DOHH2 (cell line): ENCODE data around the gene RIPOR2.

ENCODE experiments used
- H3F3A ChIP-seq: fragments of 200-600 bp; sonication (generic), shearing (Covaris generic); 2 replicates; pipeline ENCODE4 v1.6.0; 2016; ENCODE audit warnings: antibody characterized with exemption, mild to moderate bottlenecking; ENCODE audit not compliant: control insufficient read depth, insufficient read depth
- H3K27ac ChIP-seq: fragments of 200-600 bp; sonication (generic); 2 replicates; pipeline ENCODE4 v1.5.1; 2014; ENCODE audit warnings: low read depth, mild to moderate bottlenecking, low read length, moderate library complexity
- H3K27me3 ChIP-seq: fragments of 200-600 bp; sonication (generic); 2 replicates; pipeline ENCODE4 v1.6.1; 2014; ENCODE audit warnings: mild to moderate bottlenecking, low read length, mixed read lengths; ENCODE audit not compliant: control insufficient read depth
- H3K36me3 ChIP-seq: fragments of 200-600 bp; sonication (generic); 2 replicates; pipeline ENCODE4 v1.6.1; 2014; ENCODE audit warnings: mild to moderate bottlenecking, low read length, moderate library complexity, mixed read lengths; ENCODE audit not compliant: control insufficient read depth
- H3K4me1 ChIP-seq: fragments of 200-600 bp; sonication (generic); 2 replicates; pipeline ENCODE4 v1.6.1; 2014; ENCODE audit warnings: mild to moderate bottlenecking, low read length, mixed read lengths; ENCODE audit not compliant: control insufficient read depth
- H3K4me2 ChIP-seq: fragments of 200-600 bp; sonication (generic); 2 replicates; pipeline ENCODE4 v1.6.0; 2014; ENCODE audit warnings: mild to moderate bottlenecking, low read length, moderate library complexity
- H3K4me3 ChIP-seq: fragments of 200-600 bp; sonication (generic); 2 replicates; pipeline ENCODE4 v1.5.1; 2014; ENCODE audit warnings: mild to moderate bottlenecking, low read length, mixed read lengths
- H3K79me2 ChIP-seq: fragments of 200-600 bp; sonication (generic); 2 replicates; pipeline ENCODE4 v1.6.1; 2014; ENCODE audit warnings: mild to moderate bottlenecking, low read length, mixed read lengths; ENCODE audit not compliant: control insufficient read depth
- H3K9me2 ChIP-seq: fragments of 200-600 bp; sonication (generic); replicated peaks from 2 replicates; pipeline ENCODE4 v1.6.1; 2014; ENCODE audit warnings: mild to moderate bottlenecking, low read length, mixed read lengths; ENCODE audit not compliant: control insufficient read depth
- H3K9me3 ChIP-seq: fragments of 200-600 bp; sonication (generic); 2 replicates; pipeline ENCODE4 v1.6.1; 2014; ENCODE audit warnings: antibody characterized with exemption, low read length, mixed read lengths; ENCODE audit not compliant: control insufficient read depth, insufficient read depth
- H4K20me1 ChIP-seq: fragments of 200-600 bp; sonication (generic); 2 replicates; pipeline ENCODE4 v1.6.0; 2014; ENCODE audit warnings: low read depth, mild to moderate bottlenecking, antibody characterized with exemption, low read length, moderate library complexity; ENCODE audit not compliant: control insufficient read depth, insufficient read depth
- EZH2phosphoT487 ChIP-seq: fragments of 200-600 bp; sonication (generic); IDR thresholded peaks from 2 replicates; pipeline ENCODE4 v1.6.1; 2017; ENCODE audit warnings: borderline replicate concordance, mild to moderate bottlenecking, antibody characterized with exemption, low read length, moderate library complexity, mixed read lengths
- TF ChIP-seq, protein P1 (sequence below): fragments of 200-600 bp; sonication (generic); IDR thresholded peaks from one replicate; pipeline ENCODE4 v1.5.1; 2014; ENCODE audit warnings: antibody characterized with exemption, mild to moderate bottlenecking, low read depth, low read length; ENCODE audit not compliant: poor library complexity, severe bottlenecking

The RIPOR2 gene

DNA sequence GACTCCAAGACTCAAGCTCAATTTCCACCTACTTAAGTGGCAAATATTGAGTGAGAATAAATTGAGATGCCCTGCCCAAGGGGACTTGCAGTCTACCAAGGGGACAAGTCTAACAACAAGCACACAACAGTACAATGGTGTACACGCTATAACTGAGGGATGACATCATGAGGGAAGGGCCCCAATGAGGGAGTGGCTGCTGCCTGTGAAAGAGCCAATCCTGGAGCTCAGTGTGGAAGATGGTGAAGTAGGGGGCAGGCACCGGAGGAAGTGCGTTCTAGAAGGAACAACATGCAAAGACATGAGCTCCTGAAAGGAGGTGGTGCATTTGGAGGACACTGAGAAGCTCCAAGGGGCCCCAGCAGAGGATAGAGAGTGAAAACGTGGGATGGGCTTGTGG is 90.2 kb downstream of the RIPOR2 start:
- Histone ChIP-seq H3K4me2 (no peak overlapping the region), H3K27ac (no peak overlapping the region), H4K20me1 (no peaks in the 10 kb centered on the region), H3K27me3 (no peaks in the 10 kb centered on the region), H3K79me2 (no peaks in the 10 kb centered on the region), H3K4me1 (no peaks in the 10 kb centered on the region), H3K9me3 (no peaks in the 10 kb centered on the region), H3K4me3 (no peak overlapping the region), H3K36me3 (peaks cover 100% of the 10 kb centered on the region), H3K9me2 (no peaks in the 10 kb centered on the region), H3F3A (0 out of 2 replicates have a peak, but pooled peaks cover 3% of the 10 kb centered on the region)
- TF ChIP-seq, protein P1, sequence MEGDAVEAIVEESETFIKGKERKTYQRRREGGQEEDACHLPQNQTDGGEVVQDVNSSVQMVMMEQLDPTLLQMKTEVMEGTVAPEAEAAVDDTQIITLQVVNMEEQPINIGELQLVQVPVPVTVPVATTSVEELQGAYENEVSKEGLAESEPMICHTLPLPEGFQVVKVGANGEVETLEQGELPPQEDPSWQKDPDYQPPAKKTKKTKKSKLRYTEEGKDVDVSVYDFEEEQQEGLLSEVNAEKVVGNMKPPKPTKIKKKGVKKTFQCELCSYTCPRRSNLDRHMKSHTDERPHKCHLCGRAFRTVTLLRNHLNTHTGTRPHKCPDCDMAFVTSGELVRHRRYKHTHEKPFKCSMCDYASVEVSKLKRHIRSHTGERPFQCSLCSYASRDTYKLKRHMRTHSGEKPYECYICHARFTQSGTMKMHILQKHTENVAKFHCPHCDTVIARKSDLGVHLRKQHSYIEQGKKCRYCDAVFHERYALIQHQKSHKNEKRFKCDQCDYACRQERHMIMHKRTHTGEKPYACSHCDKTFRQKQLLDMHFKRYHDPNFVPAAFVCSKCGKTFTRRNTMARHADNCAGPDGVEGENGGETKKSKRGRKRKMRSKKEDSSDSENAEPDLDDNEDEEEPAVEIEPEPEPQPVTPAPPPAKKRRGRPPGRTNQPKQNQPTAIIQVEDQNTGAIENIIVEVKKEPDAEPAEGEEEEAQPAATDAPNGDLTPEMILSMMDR = no peak
- TF ChIP-seq EZH2phosphoT487 = no peak

DNA sequence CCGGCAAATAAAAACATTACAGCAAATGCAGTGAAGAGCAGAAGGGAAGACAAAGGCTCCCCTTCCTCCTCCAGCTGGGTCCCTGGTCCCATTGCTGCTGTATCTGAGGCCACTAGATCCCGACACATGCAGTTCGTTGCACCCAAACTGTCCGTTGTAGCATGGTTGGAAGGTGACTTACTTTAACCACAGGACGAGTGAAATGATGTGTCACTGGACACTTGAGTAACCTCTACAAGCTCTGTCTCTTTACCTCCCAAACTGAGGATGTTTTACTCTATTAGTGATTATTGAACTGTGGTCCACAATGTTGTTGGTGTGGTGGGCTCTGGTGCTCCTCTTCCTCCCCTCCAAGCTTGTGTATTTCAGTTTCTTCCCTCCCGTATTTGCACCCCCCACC is 90.9 kb downstream of the RIPOR2 start:
- H3K4me1 ChIP-seq = no peaks in the 10 kb centered on the region
- no peaks in the 10 kb centered on the region for H3K9me3 ChIP-seq
- H3K36me3 ChIP-seq = peaks cover 99% of the 10 kb centered on the region
- H3K27me3 ChIP-seq = no peaks in the 10 kb centered on the region
- H4K20me1 ChIP-seq = no peaks in the 10 kb centered on the region
- no peak overlapping the region for H3K4me3 ChIP-seq
- no peak overlapping the region for H3K4me2 ChIP-seq
- no peak overlapping the region for H3K27ac ChIP-seq
- TF ChIP-seq, protein P1 = no peak
- TF ChIP-seq EZH2phosphoT487 = no peak
- H3F3A ChIP-seq = 0 out of 2 replicates have a peak, but pooled peaks cover 3% of the 10 kb centered on the region
- H3K9me2 ChIP-seq = no peaks in the 10 kb centered on the region
- H3K79me2 ChIP-seq = no peaks in the 10 kb centered on the region

DNA sequence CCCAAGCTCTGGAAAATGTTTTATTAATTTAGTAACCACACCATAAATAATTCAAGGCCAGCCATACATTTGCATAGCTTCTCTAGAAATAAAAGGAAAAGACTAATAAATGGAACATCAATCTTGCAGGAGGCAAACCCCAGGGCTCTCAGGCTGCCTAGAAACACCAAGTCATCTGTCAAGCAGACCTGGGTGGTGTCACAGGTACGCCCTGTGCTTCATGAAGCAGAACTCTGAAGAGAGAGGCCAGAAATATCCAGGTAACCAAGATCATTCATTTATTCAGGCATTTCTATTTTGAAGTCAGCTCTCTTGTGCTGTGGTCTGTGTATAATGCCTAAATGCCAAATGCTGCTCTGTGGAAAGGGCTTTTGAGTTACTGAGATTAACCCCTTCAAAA is 91.7 kb downstream of the RIPOR2 start:
- no peaks in the 10 kb centered on the region for H3K9me3 ChIP-seq
- H3F3A ChIP-seq = 0 out of 2 replicates have a peak, but pooled peaks cover 6% of the 10 kb centered on the region
- H3K79me2 ChIP-seq = no peaks in the 10 kb centered on the region
- H3K36me3 ChIP-seq = peaks cover 95% of the 10 kb centered on the region
- H3K27me3 ChIP-seq = no peaks in the 10 kb centered on the region
- TF ChIP-seq EZH2phosphoT487 = no peak
- TF ChIP-seq, protein P1 = no peak
- no peaks in the 10 kb centered on the region for H3K9me2 ChIP-seq
- H3K4me1 ChIP-seq = no peaks in the 10 kb centered on the region
- H3K4me2 ChIP-seq = no peak overlapping the region
- no peak overlapping the region for H3K4me3 ChIP-seq
- no peak overlapping the region for H3K27ac ChIP-seq
- H4K20me1 ChIP-seq = no peaks in the 10 kb centered on the region

DNA sequence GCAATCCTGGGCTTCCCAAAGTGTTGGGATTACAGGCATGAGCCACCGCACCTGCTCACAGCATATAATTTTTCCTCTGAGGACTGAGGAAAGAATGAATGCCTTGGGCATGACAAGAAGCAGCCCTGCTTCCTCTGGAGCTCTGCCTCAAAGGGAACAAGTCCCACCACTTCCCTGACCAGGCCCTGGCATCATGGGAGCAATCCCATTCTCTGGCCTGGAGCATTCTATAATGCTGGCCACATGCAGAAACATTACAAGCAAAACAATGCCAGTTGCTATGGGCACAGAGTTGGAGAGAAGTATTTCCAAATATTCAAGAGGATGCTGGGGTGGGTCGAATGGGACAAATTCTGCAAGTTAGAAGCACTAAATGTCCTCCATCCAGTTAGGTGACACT is 95.6 kb downstream of the RIPOR2 start:
- H3K79me2 ChIP-seq = no peaks in the 10 kb centered on the region
- no peaks in the 10 kb centered on the region for H3K27me3 ChIP-seq
- H3K27ac ChIP-seq = no peak overlapping the region
- TF ChIP-seq EZH2phosphoT487 = no peak
- TF ChIP-seq, protein P1 = no peak
- H3K9me3 ChIP-seq = no peaks in the 10 kb centered on the region
- H3K4me1 ChIP-seq = no peaks in the 10 kb centered on the region
- 0 out of 2 replicates have a peak, but pooled peaks cover 7% of the 10 kb centered on the region for H3F3A ChIP-seq
- no peak overlapping the region for H3K4me2 ChIP-seq
- no peaks in the 10 kb centered on the region for H3K9me2 ChIP-seq
- peaks cover 70% of the 10 kb centered on the region for H3K36me3 ChIP-seq
- H4K20me1 ChIP-seq = no peaks in the 10 kb centered on the region
- H3K4me3 ChIP-seq = no peak overlapping the region
